ENCODE measurements around the gene DIPK1A. TPM values are rescaled to one million over a fixed set of nuclear protein-coding genes. Genes with fewer than 3 reads are reported as not detected.

The DIPK1A gene
- total and polyA plus RNA-seq, 9 donors: 4.7 to 15.4 (median 8.6) TPM

DNA sequence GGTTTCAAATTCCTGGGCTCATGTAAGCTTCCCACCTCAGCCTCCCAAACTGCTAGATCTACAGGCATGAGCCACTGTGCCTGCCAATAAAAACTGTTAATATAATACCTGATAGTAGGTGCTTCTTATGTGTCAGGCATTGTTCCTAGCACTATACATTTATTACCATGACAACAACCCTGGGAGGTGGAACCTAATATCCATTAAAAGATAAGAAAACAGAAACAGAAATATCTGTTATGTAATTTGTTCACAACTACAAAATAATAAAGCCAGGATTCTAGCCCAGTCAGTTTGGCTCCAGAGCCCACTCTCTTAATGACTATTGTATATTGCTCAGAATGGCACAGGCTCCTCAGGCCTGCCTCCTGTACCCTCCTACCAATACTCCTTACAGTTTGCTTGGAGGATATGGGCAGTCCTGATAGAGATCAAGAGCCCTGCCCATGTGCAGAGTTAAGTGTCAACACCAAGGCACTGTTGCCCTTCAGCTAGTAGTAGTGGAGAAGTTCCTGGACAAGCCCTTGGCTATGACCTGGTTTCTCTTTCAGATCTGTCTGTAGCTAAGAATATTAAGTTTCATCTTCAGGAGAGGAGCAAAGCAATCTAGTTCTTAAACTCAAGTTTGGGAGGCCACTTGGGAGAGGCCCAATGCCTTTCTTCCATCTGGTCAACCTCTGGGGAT, 107.0 kb downstream of the DIPK1A start:
- TF ChIP-seq POLR2A (IDR thresholded peaks at IDR 0.05) (no peak), EP300 (IDR thresholded peaks at IDR 0.05) (no peak)
- TF ChIP-seq, protein P1, sequence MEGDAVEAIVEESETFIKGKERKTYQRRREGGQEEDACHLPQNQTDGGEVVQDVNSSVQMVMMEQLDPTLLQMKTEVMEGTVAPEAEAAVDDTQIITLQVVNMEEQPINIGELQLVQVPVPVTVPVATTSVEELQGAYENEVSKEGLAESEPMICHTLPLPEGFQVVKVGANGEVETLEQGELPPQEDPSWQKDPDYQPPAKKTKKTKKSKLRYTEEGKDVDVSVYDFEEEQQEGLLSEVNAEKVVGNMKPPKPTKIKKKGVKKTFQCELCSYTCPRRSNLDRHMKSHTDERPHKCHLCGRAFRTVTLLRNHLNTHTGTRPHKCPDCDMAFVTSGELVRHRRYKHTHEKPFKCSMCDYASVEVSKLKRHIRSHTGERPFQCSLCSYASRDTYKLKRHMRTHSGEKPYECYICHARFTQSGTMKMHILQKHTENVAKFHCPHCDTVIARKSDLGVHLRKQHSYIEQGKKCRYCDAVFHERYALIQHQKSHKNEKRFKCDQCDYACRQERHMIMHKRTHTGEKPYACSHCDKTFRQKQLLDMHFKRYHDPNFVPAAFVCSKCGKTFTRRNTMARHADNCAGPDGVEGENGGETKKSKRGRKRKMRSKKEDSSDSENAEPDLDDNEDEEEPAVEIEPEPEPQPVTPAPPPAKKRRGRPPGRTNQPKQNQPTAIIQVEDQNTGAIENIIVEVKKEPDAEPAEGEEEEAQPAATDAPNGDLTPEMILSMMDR (IDR thresholded peaks at IDR 0.05): no peak
- Histone ChIP-seq H3K27me3 (no peaks in the 10 kb centered on the region), H3K27ac (no peak overlapping the region), H3K9me3 (no peaks in the 10 kb centered on the region), H3K36me3 (no peaks in the 10 kb centered on the region), H3K4me1 (ENCODE audit: insufficient read depth) (peaks cover 2% of the 10 kb centered on the region), H3K4me3 (no peak overlapping the region)
- no peak for DNase-seq
- intact Hi-C loops (cut with DNase I): loop anchor here in 1 of 4 donors (10.0 kb wide), 1 partner anchor 111 kb away; the partner anchor contains the start of gene DIPK1A

- Histone ChIP-seq H3K27ac (no peak overlapping the region), H3K36me3 (no peaks in the 10 kb centered on the region), H3K9me3 (no peaks in the 10 kb centered on the region), H3K4me3 (no peak overlapping the region), H3K4me1 (ENCODE audit: insufficient read depth) (peaks cover 2% of the 10 kb centered on the region), H3K27me3 (no peaks in the 10 kb centered on the region)
- 88 to 98% (median 95%) methylated on average over 2 of the region's 2 CpGs for WGBS, 3 donors
- DNase-seq: no peak
- TF ChIP-seq, protein P1 (IDR thresholded peaks at IDR 0.05): no peak
- TF ChIP-seq POLR2A (IDR thresholded peaks at IDR 0.05): no peak
- no peak for TF ChIP-seq EP300 (IDR thresholded peaks at IDR 0.05)
- intact Hi-C loops (cut with DNase I): loop anchor here in 1 of 4 donors (10.0 kb wide), 1 partner anchor 112 kb away; the partner anchor contains the start of gene DIPK1A
Measured at GRCh38 chr1:92853299-92853698, 108.0 kb downstream of the DIPK1A start.

DNA sequence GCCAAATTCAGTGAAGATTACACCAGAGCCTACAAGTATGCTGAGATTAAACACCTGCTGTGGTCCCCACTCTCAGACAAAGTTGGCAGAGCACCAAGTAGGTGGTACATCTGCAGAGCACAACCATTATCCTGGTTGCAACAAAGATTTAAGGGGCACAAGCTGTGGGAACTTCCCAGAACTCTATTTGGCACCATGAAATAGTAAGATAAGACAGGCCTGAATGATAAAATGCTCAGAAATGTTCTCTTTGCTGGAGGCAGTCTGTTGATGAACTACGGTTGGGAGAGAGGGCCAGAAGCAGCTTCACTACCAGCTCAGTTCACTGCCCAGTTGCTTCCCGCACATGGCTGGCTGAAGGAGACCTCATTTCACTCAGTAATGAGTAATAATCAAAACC, 109.5 kb downstream of the DIPK1A start:
- Histone ChIP-seq H3K4me1 (ENCODE audit: insufficient read depth) (peaks cover 2% of the 10 kb centered on the region), H3K36me3 (no peaks in the 10 kb centered on the region), H3K9me3 (no peaks in the 10 kb centered on the region), H3K27me3 (no peaks in the 10 kb centered on the region), H3K27ac (no peak overlapping the region), H3K4me3 (no peak overlapping the region)
- 39 to 52% (median 51%) methylated on average over 2 of the region's 2 CpGs for WGBS, 3 donors
- no peak for TF ChIP-seq POLR2A (IDR thresholded peaks at IDR 0.05)
- TF ChIP-seq, protein P1 (IDR thresholded peaks at IDR 0.05): no peak
- TF ChIP-seq EP300 (IDR thresholded peaks at IDR 0.05): no peak
- DNase-seq: no peak
- intact Hi-C loops (cut with DNase I): loop anchor here in 1 of 4 donors (10.0 kb wide), 1 partner anchor 113 kb away; the partner anchor contains the start of gene DIPK1A

GRCh38 chr1:92850019-92850418, 111.2 kb downstream of the DIPK1A start:
- Histone ChIP-seq H3K4me1 (ENCODE audit: insufficient read depth) (peaks cover 2% of the 10 kb centered on the region), H3K4me3 (no peak overlapping the region), H3K9me3 (no peaks in the 10 kb centered on the region), H3K27ac (no peak overlapping the region), H3K36me3 (no peaks in the 10 kb centered on the region), H3K27me3 (no peaks in the 10 kb centered on the region)
- TF ChIP-seq EP300 (IDR thresholded peaks at IDR 0.05) (no peak), POLR2A (IDR thresholded peaks at IDR 0.05) (no peak)
- TF ChIP-seq, protein P1 (IDR thresholded peaks at IDR 0.05): no peak
- 96 to 98% (median 98%) methylated on average over 3 of the region's 3 CpGs for WGBS, 3 donors
- intact Hi-C loops (cut with DNase I): loop anchor here in 1 of 4 donors (10.0 kb wide), 1 partner anchor 115 kb away; the partner anchor contains the start of gene DIPK1A
- no peak for DNase-seq
